CD14-positive monocyte (primary cell): Measurements from ENCODE around the gene RNF220. TPM values are rescaled to one million over a fixed set of nuclear protein-coding genes. Genes with fewer than 3 reads are reported as not detected.

Experiments
- DNase-seq, 3 donors: peaks; one replicate each; pipeline ENCODE4 v3.0.0-alpha.2; 2011 to 2022
- H2AFZ ChIP-seq: 2 replicates; pipeline ENCODE4 v1.6.0; 2012; ENCODE audit warnings: mild to moderate bottlenecking, low read depth, low read length, inconsistent platforms; ENCODE audit not compliant: insufficient read depth, poor library complexity, severe bottlenecking
- H3K27ac ChIP-seq, 2 donors: 1 replicate in 1 of 2; 2 replicates in 1 of 2; pipeline ENCODE4 v1.5.1; 2012 to 2013; ENCODE audit warnings: low read length in 2 of 2, control low read depth in 1 of 2, inconsistent platforms in 1 of 2, low read depth in 1 of 2, mild to moderate bottlenecking in 1 of 2
- H3K27me3 ChIP-seq, 2 donors: one replicate each; pipeline versions ENCODE4 v1.6.0 to v1.6.1; 2011 to 2013; ENCODE audit warnings: low read length in 2 of 2; ENCODE audit not compliant: control insufficient read depth in 2 of 2, insufficient read depth in 2 of 2
- H3K36me3 ChIP-seq, 2 donors: replicated peaks in 1 of 2; 1 replicate in 1 of 2; 2 replicates in 1 of 2; pipeline versions ENCODE4 v1.5.1 to v1.6.1; 2012 to 2013; ENCODE audit warnings: low read length in 2 of 2, control low read depth in 1 of 2, inconsistent platforms in 1 of 2, mild to moderate bottlenecking in 1 of 2; ENCODE audit not compliant: insufficient read depth in 2 of 2, control insufficient read depth in 1 of 2
- H3K4me1 ChIP-seq, 2 donors: 1 replicate in 1 of 2; 2 replicates in 1 of 2; pipeline versions ENCODE4 v1.5.1 to v1.6.1; 2012 to 2013; ENCODE audit warnings: low read length in 2 of 2, control low read depth in 1 of 2, inconsistent platforms in 1 of 2, mild to moderate bottlenecking in 1 of 2, moderate library complexity in 1 of 2; ENCODE audit not compliant: insufficient read depth in 2 of 2, control insufficient read depth in 1 of 2
- H3K4me2 ChIP-seq: replicated peaks from 2 replicates; pipeline ENCODE3; 2012; ENCODE audit warnings: low read length, moderate library complexity, mild to moderate bottlenecking; ENCODE audit not compliant: poor library complexity, severe bottlenecking; ENCODE audit errors: extremely low read depth
- H3K4me3 ChIP-seq, 3 experiments: fragments of 200-600 bp in 1 of 3; sonication (generic) in 1 of 3; replicated peaks in 1 of 3; 1 replicate in 2 of 3; 2 replicates in 1 of 3; pipeline ENCODE4 v1.5.1; 2011 to 2013; ENCODE audit warnings: low read length in 3 of 3, mild to moderate bottlenecking in 3 of 3, control low read depth in 2 of 3, low read depth in 2 of 3, inconsistent platforms in 1 of 3, moderate library complexity in 1 of 3
- H3K79me2 ChIP-seq: 2 replicates; pipeline ENCODE4 v1.6.0; 2012; ENCODE audit warnings: mild to moderate bottlenecking, control low read depth, inconsistent platforms, low read length, moderate library complexity; ENCODE audit not compliant: insufficient read depth
- H3K9ac ChIP-seq: 2 replicates; pipeline ENCODE4 v1.6.0; 2017; ENCODE audit warnings: low read length, mild to moderate bottlenecking; ENCODE audit not compliant: insufficient read depth, poor library complexity, severe bottlenecking
- H3K9me3 ChIP-seq, 2 donors: replicated peaks in 1 of 2; 1 replicate in 1 of 2; 2 replicates in 1 of 2; pipeline versions ENCODE4 v1.5.1 to v1.6.1; 2012 to 2013; ENCODE audit warnings: low read length in 2 of 2, control low read depth in 1 of 2; ENCODE audit not compliant: control insufficient read depth in 1 of 2, insufficient read depth in 1 of 2
- H4K20me1 ChIP-seq: 2 replicates; pipeline ENCODE4 v1.6.0; 2012; ENCODE audit warnings: mild to moderate bottlenecking, low read length, control low read depth, moderate library complexity; ENCODE audit not compliant: insufficient read depth
- H3K27ac Mint-ChIP-seq, 7 donors: one replicate each; pipeline ENCODE4 v1.8.0; 2020; ENCODE audit warnings: mild to moderate bottlenecking in 7 of 7, mixed read lengths in 7 of 7, moderate library complexity in 6 of 7, inconsistent platforms in 2 of 7
- H3K27me3 Mint-ChIP-seq, 3 donors: one replicate each; pipeline ENCODE4 v1.8.0; 2021 to 2022; ENCODE audit warnings: low read depth in 3 of 3, mild to moderate bottlenecking in 3 of 3, mixed read lengths in 3 of 3, moderate library complexity in 3 of 3, inconsistent platforms in 1 of 3
- H3K36me3 Mint-ChIP-seq, 2 donors: one replicate each; pipeline ENCODE4 v1.8.0; 2020; ENCODE audit warnings: mixed read lengths in 2 of 2, inconsistent platforms in 1 of 2, mild to moderate bottlenecking in 1 of 2
- H3K4me1 Mint-ChIP-seq: one replicate; pipeline ENCODE4 v1.8.0; 2020; ENCODE audit warnings: mild to moderate bottlenecking, mixed read lengths
- H3K4me3 Mint-ChIP-seq, 2 donors: one replicate each; pipeline ENCODE4 v1.8.0; 2020; ENCODE audit warnings: mild to moderate bottlenecking in 2 of 2, mixed read lengths in 2 of 2, moderate library complexity in 1 of 2
- H3K9me3 Mint-ChIP-seq, 7 donors: one replicate each; pipeline ENCODE4 v1.8.0; 2020 to 2022; ENCODE audit warnings: mixed read lengths in 7 of 7, mild to moderate bottlenecking in 6 of 7, moderate library complexity in 6 of 7, inconsistent platforms in 2 of 7
- CTCF ChIP-seq: fragments of 200-600 bp; IDR thresholded peaks from one replicate; pipeline ENCODE4 v1.8.0; 2022; ENCODE audit warnings: antibody characterized with exemption, mild to moderate bottlenecking
- WGBS: methylation state at CpG from one replicate; pipeline ENCODE4 v1.1.5; 2013; ENCODE audit warnings: missing lambda C conversion rate; ENCODE audit not compliant: insufficient coverage; 5-methylcytosine and 5-hydroxymethylcytosine counted together
- intact Hi-C, 2 donors: fragments of 100-400 bp; cut with micrococcal nuclease; formaldehyde crosslinking; loops; one replicate each; pipeline versions ENCODE4 v1.15.0 to v1.15.1; 2023
- polyA plus RNA-seq, 3 donors: library from polyadenylated mRNA; depleted of rRNA in 1 of 3; unstranded in 2 of 3; stranded (reverse) in 1 of 3; fragments of 300-500 nt in 2 of 3; fragments of >200 nt in 1 of 3; fragmentation: Illumina TruSeq in 2 of 3; gene quantifications; 1 replicate in 2 of 3; 2 replicates in 1 of 3; pipeline ENCODE4 v1.2.3, GENCODE V29; 2012 to 2021

RNF220 gene
- polyA plus RNA-seq, 3 donors: 39.4 to 133 (median 49.4) TPM

GRCh38 chr1:44590475-44590874, 185.4 kb downstream of the RNF220 start:
- H3K9me3 Mint-ChIP-seq: no peaks in the 10 kb centered on the region
- H3K4me3 Mint-ChIP-seq: no peak overlapping the region
- TF ChIP-seq CTCF: no peak
- H3K4me1 Mint-ChIP-seq: peaks cover 20% of the 10 kb centered on the region
- H3K9me3 ChIP-seq: no peaks in the 10 kb centered on the region
- H3K27me3 ChIP-seq: no peaks in the 10 kb centered on the region
- intact Hi-C loops: loop anchor here in 1 of 2 donors (10.0 kb wide), 1 partner anchor 376 kb away; the partner anchor contains the start of gene DMAP1
- DNase-seq: no peak
- H3K36me3 ChIP-seq: no peaks in the 10 kb centered on the region
- H3K27ac ChIP-seq: no peak overlapping the region
- H3K36me3 Mint-ChIP-seq: no peaks in the 10 kb centered on the region
- H3K4me1 ChIP-seq: peaks cover 14 to 17% of the 10 kb centered on the region in 2 donors
- no peak overlapping the region for H3K4me3 ChIP-seq
- no peak overlapping the region for H3K27ac Mint-ChIP-seq
- H4K20me1 ChIP-seq: no peaks in the 10 kb centered on the region
- no peak overlapping the region for H3K4me2 ChIP-seq
- WGBS: 92% methylated on average over 2 of the region's 4 CpGs
- H2AFZ ChIP-seq: no peak overlapping the region
- peaks cover 0 to 3% (median 0%) of the 10 kb centered on the region in 3 donors for H3K27me3 Mint-ChIP-seq
- H3K79me2 ChIP-seq: no peaks in the 10 kb centered on the region
- H3K9ac ChIP-seq: no peak overlapping the region

- H3K79me2 ChIP-seq: no peaks in the 10 kb centered on the region
- H3K27me3 Mint-ChIP-seq: peaks cover 0 to 3% (median 0%) of the 10 kb centered on the region in 3 donors
- H3K36me3 ChIP-seq: no peaks in the 10 kb centered on the region
- peak overlapping the region; percentile 47 for H2AFZ ChIP-seq
- H3K9ac ChIP-seq: no peak overlapping the region
- no peaks in the 10 kb centered on the region for H3K27me3 ChIP-seq
- H3K27ac ChIP-seq: no peak overlapping the region
- no peaks in the 10 kb centered on the region for H3K36me3 Mint-ChIP-seq
- H3K27ac Mint-ChIP-seq: peak overlapping the region in 2 of 7 donors; percentile 9 to 33
- no peaks in the 10 kb centered on the region for H3K9me3 ChIP-seq
- no peaks in the 10 kb centered on the region for H4K20me1 ChIP-seq
- WGBS: 6% methylated on average over 2 of the region's 5 CpGs
- no peak overlapping the region for H3K4me2 ChIP-seq
- peaks cover 14 to 17% of the 10 kb centered on the region in 2 donors for H3K4me1 ChIP-seq
- DNase-seq: peak in 1 of 3 donors; percentile 16
- no peaks in the 10 kb centered on the region for H3K9me3 Mint-ChIP-seq
- H3K4me3 ChIP-seq: no peak overlapping the region
- no peak overlapping the region for H3K4me3 Mint-ChIP-seq
- no peak for TF ChIP-seq CTCF
- intact Hi-C loops: loop anchor here in 1 of 2 donors (10.0 kb wide), 1 partner anchor 377 kb away; the partner anchor contains the start of gene DMAP1
- peaks cover 20% of the 10 kb centered on the region for H3K4me1 Mint-ChIP-seq
These were observed 186.3 kb downstream of the RNF220 start for GRCh38 chr1:44591381-44591780.
